Fibroblast of lung (primary cell): ENCODE results near the gene GEMIN5. TPM values are rescaled to one million over a fixed set of nuclear protein-coding genes. Genes with fewer than 3 reads are reported as not detected.

Source experiments
- DNase-seq, 2 donors: peaks; one replicate each; pipeline versions ENCODE4 v3.0.0 to v3.0.0-alpha.2; 2010; ENCODE audit warnings: low read depth in 2 of 2
- H2AFZ ChIP-seq: 2 replicates; pipeline ENCODE4 v1.5.1; 2012; ENCODE audit warnings: low read length, control low read depth, inconsistent platforms
- H3K27ac ChIP-seq: 2 replicates; pipeline ENCODE4 v1.5.1; 2011; ENCODE audit warnings: low read length, control low read depth; ENCODE audit not compliant: insufficient read depth
- H3K27me3 ChIP-seq: 2 replicates; pipeline ENCODE4 v1.5.1; 2011; ENCODE audit warnings: mild to moderate bottlenecking, low read length; ENCODE audit not compliant: control insufficient read depth, insufficient read depth
- H3K36me3 ChIP-seq: 2 replicates; pipeline ENCODE4 v1.5.1; 2011; ENCODE audit warnings: low read length; ENCODE audit not compliant: control insufficient read depth, insufficient read depth
- H3K4me1 ChIP-seq: 2 replicates; pipeline ENCODE4 v1.5.1; 2011; ENCODE audit warnings: low read length; ENCODE audit not compliant: control insufficient read depth, insufficient read depth; ENCODE audit errors: extremely low read depth
- H3K4me2 ChIP-seq: 2 replicates; pipeline ENCODE4 v1.5.1; 2011; ENCODE audit warnings: low read length, control low read depth; ENCODE audit not compliant: insufficient read depth; ENCODE audit errors: extremely low read depth
- H3K4me3 ChIP-seq, 4 experiments: fragments of 200-600 bp in 1 of 4; sonication (generic) in 1 of 4; replicated peaks in 1 of 4; 2 replicates each; pipeline ENCODE4 v1.5.1; 2011 to 2016; ENCODE audit warnings: low read length in 4 of 4, low read depth in 3 of 4, mild to moderate bottlenecking in 3 of 4, control low read depth in 2 of 4, inconsistent platforms in 1 of 4, mixed read lengths in 1 of 4; ENCODE audit not compliant: insufficient read depth in 1 of 4; ENCODE audit errors: control extremely low read depth in 1 of 4
- H3K79me2 ChIP-seq: 2 replicates; pipeline ENCODE4 v1.5.1; 2012; ENCODE audit warnings: mild to moderate bottlenecking, low read length, inconsistent platforms; ENCODE audit not compliant: control insufficient read depth, insufficient read depth
- H3K9ac ChIP-seq: 2 replicates; pipeline ENCODE4 v1.5.1; 2011; ENCODE audit warnings: mild to moderate bottlenecking, low read length, control low read depth; ENCODE audit not compliant: insufficient read depth
- H3K9me3 ChIP-seq: 2 replicates; pipeline ENCODE4 v1.5.1; 2012; ENCODE audit warnings: low read depth, low read length; ENCODE audit not compliant: control insufficient read depth, insufficient read depth
- H4K20me1 ChIP-seq: 2 replicates; pipeline ENCODE4 v1.5.1; 2011; ENCODE audit warnings: low read length; ENCODE audit not compliant: control insufficient read depth, insufficient read depth; ENCODE audit errors: extremely low read depth
- CTCF ChIP-seq, 2 donors: IDR thresholded peaks in 1 of 2; conservative IDR thresholded peaks in 1 of 2; 1 replicate in 1 of 2; 2 replicates in 1 of 2; pipeline ENCODE4 v1.5.1; 2011 to 2012; ENCODE audit warnings: low read length in 2 of 2, control low read depth in 1 of 2, inconsistent platforms in 1 of 2, low read depth in 1 of 2, mild to moderate bottlenecking in 1 of 2
- EZH2 ChIP-seq: IDR thresholded peaks from 2 replicates; pipeline ENCODE4 v1.5.1; 2012; ENCODE audit warnings: low read length, control low read depth, mild to moderate bottlenecking; ENCODE audit errors: missing control alignments
- polyA plus RNA-seq, 2 donors: library from polyadenylated mRNA; depleted of rRNA in 1 of 2; stranded (reverse) in 1 of 2; unstranded in 1 of 2; fragments of >200 nt; gene quantifications; 2 replicates each; pipeline ENCODE4 v1.2.1, GENCODE V29; 2011 to 2012; ENCODE audit warnings: missing spikeins in 1 of 2
- total RNA-seq: library from RNA; depleted of rRNA; stranded (reverse); fragments of >200 nt; gene quantifications from 2 replicates; pipeline ENCODE4 v1.2.1, GENCODE V29; 2014

Gene GEMIN5
- total and polyA plus RNA-seq, 2 donors (not counting 1 experiment from before 2014, with no cell fraction given): 7.7 to 12.1 TPM

- Histone ChIP-seq H4K20me1 (no peaks in the 10 kb centered on the region), H3K4me1 (no peaks in the 10 kb centered on the region), H3K79me2 (no peaks in the 10 kb centered on the region), H2AFZ (no peak overlapping the region), H3K27me3 (no peaks in the 10 kb centered on the region), H3K4me3 (no peak overlapping the region), H3K27ac (no peak overlapping the region), H3K36me3 (peaks cover 6% of the 10 kb centered on the region), H3K9ac (no peak overlapping the region), H3K4me2 (no peak overlapping the region), H3K9me3 (no peaks in the 10 kb centered on the region)
- peak; percentile 7 to 13 for DNase-seq
- no peak for TF ChIP-seq CTCF (conservative IDR thresholded peaks at IDR 0.05 in 1 of 2, IDR thresholded peaks at IDR 0.05 in 1 of 2; ENCODE audit: low read depth in 1 of 2, low read length in 2 of 2)
- TF ChIP-seq EZH2: no peak
These were observed 59.2 kb downstream of the GEMIN5 start for GRCh38 chr5:154878642-154879335.

GRCh38 chr5:154873791-154874331, 64.2 kb downstream of the GEMIN5 start:
- peaks cover 13% of the 10 kb centered on the region for H3K36me3 ChIP-seq
- H4K20me1 ChIP-seq: no peaks in the 10 kb centered on the region
- TF ChIP-seq CTCF (conservative IDR thresholded peaks at IDR 0.05 in 1 of 2, IDR thresholded peaks at IDR 0.05 in 1 of 2; ENCODE audit: low read depth in 1 of 2, low read length in 2 of 2) (no peak), EZH2 (no peak)

GRCh38 chr5:154871734-154872133, 66.3 kb downstream of the GEMIN5 start:
- H3K27me3 ChIP-seq: no peaks in the 10 kb centered on the region
- no peak overlapping the region for H2AFZ ChIP-seq
- H3K36me3 ChIP-seq: peaks cover 13% of the 10 kb centered on the region
- H3K9me3 ChIP-seq: no peaks in the 10 kb centered on the region
- H3K27ac ChIP-seq: no peak overlapping the region
- no peaks in the 10 kb centered on the region for H3K79me2 ChIP-seq
- no peak overlapping the region for H3K4me2 ChIP-seq
- H4K20me1 ChIP-seq: no peaks in the 10 kb centered on the region
- TF ChIP-seq EZH2: no peak
- TF ChIP-seq CTCF (conservative IDR thresholded peaks at IDR 0.05 in 1 of 2, IDR thresholded peaks at IDR 0.05 in 1 of 2; ENCODE audit: low read depth in 1 of 2, low read length in 2 of 2): no peak
- H3K4me3 ChIP-seq: no peak overlapping the region
- H3K4me1 ChIP-seq: no peaks in the 10 kb centered on the region
- DNase-seq: no peak
- no peak overlapping the region for H3K9ac ChIP-seq

More at GRCh38 chr5:154873791-154874331, 64.2 kb downstream of the GEMIN5 start:
- Histone ChIP-seq H3K4me2 (no peak overlapping the region), H3K9me3 (no peaks in the 10 kb centered on the region), H3K79me2 (no peaks in the 10 kb centered on the region), H3K27me3 (no peaks in the 10 kb centered on the region), H3K4me3 (no peak overlapping the region), H3K27ac (no peak overlapping the region), H2AFZ (no peak overlapping the region), H3K4me1 (no peaks in the 10 kb centered on the region), H3K9ac (no peak overlapping the region)
- no peak for DNase-seq
